HG03432 (cell line): ENCODE data around the gene NCOA1.

Source experiments
- ATAC-seq: cut with Tn5 transposase; IDR thresholded peaks from one replicate; pipeline ENCODE4 v1.9.1; 2021; ENCODE audit warnings: mild to moderate bottlenecking, moderate library complexity; ENCODE audit not compliant: unreplicated experiment

Gene NCOA1

GRCh38 chr2:24621779-24622538, 130.9 kb downstream of the NCOA1 start:
- no peak for ATAC-seq

GRCh38 chr2:24623535-24623934, 132.5 kb downstream of the NCOA1 start:
- no peak for ATAC-seq

DNA sequence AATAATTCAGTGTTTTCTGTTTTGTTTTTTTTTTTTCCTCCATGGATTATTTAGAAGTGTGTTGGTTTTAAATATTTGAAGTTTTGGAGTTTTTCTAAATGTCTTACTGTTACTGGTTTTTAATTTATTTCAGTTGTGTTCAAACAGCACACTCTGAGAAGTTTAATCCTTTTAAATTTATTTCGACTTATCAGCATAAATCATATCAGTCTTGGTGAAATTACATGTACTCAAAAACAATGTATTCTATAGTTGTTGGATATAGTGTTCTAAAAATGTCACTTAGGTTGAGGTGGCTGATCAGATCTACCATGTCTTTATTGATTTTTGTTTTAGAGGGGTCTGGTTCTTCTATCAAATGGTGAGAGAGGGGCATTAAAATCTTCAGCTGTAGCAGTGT, 134.7 kb downstream of the NCOA1 start:
- no peak for ATAC-seq

DNA sequence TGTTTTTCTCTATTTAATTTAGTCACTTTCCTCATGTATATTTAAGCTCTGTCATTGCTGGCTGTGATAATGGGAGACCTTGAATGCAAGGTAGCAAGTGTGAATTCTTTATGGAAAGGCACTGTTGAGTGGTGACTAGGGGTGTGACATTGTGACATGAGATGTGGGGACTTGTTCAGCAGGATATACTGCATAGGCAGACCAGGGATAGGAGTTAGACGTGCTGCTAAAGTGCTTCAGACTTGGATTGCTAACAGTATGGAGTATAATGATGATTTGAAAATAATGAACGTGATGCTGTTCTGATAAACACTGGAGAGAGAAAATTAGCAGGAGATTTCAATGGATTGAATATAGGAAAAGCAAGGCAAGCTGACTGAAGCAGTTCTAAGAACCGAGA, 135.1 kb downstream of the NCOA1 start:
- ATAC-seq: no peak

DNA sequence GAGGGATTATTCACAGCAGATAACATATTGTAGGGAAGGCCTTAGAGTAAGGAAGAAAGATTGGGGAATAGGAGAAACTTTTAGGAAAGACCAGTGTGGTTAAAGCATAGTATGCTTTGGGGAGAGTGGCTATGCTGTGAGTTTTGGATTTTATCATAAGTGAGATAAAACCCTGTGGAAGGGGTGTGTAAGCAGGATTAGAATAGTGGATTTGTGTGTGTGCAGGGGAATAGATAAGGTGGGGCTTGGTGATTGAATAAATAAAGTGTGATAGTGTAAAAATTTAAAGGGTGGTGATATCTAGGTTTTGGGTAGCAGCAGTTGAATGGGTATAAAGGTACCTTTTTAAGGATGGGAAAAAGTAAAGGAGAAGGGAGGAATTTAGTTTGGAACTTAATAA, 137.7 kb downstream of the NCOA1 start:
- no peak for ATAC-seq

GRCh38 chr2:24632172-24632571, 141.1 kb downstream of the NCOA1 start:
- ATAC-seq: no peak

DNA sequence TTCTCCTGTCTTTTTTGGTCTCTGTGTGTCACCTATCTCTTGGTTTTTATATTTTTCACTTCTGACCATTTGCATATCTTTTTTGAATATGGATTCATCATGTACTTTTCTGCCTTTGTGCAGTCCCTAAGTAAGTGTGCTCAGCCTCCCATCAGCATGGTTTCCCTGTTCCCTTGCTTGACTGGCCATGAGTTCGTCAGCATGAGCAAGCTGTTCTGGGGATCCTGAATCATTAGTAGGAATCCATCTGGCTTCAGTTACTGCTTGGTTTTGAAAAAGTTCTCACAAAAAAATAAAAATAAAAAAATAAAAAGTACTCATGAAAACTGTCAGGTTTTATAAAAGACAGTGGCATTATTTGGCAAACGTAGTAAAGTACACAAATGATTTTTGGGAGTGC, 144.1 kb downstream of the NCOA1 start:
- ATAC-seq: no peak

- no peak for ATAC-seq
Observed at GRCh38 chr2:24638568-24638967, 147.5 kb downstream of the NCOA1 start.

DNA sequence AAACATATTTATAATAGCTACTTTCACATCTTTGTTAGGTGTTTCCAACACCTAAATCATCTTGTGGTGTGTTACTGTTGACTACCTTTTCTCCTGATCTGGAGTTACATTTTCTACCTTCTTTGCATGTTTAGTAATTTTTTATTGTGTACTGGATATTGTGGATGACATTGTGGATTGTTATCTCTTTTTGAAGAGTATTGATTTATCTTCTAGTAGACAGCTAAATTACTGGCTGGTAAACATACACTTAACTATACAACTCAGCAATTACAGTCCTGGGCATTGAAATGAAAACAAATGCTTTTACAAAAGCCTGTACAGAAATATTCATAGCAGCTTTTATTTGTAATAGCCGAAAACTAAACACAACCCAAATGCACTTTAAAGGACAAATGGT, 151.3 kb downstream of the NCOA1 start:
- ATAC-seq: no peak

DNA sequence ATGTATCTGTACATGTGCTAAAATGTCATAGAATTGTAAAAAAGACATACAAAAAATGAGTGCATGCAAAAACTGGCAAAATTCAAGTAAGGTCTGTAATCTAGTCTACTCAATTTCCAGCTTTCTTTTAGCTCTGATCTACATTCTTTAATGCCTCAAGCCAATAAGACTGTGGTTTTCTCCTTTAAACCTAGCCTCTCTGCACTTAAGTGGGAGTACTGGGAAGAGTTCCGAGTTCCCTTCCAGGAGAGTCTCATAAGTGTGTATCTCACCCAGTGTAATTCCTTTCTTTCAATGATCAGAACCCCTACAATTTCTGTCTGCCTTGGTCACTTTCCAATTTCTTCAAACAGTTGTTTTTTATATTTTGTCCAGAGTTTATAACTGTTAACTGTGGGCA, 152.0 kb downstream of the NCOA1 start:
- ATAC-seq: no peak

GRCh38 chr2:24644032-24644431, 153.0 kb downstream of the NCOA1 start:
- ATAC-seq: no peak

- ATAC-seq: no peak
Observed at GRCh38 chr2:24650997-24651642, 160.1 kb downstream of the NCOA1 start.

GRCh38 chr2:24651643-24652003, 160.6 kb downstream of the NCOA1 start:
- ATAC-seq: no peak

GRCh38 chr2:24652265-24653182, 161.5 kb downstream of the NCOA1 start:
- ATAC-seq: no peak

DNA sequence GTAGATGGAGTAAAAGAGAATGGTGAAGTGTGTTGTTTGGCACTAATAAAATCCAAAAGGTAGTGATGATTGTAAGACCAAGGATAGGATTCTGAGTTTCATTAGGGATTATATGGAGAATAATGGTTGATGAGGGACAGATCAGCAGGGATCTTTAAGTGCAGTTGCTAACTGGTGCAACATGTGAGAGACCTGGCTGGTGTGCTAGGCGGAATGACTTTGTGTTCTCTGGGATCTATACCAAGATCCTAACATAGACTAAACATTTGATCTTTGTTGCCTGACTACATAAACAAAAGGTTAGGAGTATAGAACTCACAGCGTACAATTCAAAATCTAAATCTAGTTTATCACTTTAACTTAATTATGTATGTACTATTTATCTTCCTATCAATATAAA, 166.8 kb downstream of the NCOA1 start:
- ATAC-seq: no peak

DNA sequence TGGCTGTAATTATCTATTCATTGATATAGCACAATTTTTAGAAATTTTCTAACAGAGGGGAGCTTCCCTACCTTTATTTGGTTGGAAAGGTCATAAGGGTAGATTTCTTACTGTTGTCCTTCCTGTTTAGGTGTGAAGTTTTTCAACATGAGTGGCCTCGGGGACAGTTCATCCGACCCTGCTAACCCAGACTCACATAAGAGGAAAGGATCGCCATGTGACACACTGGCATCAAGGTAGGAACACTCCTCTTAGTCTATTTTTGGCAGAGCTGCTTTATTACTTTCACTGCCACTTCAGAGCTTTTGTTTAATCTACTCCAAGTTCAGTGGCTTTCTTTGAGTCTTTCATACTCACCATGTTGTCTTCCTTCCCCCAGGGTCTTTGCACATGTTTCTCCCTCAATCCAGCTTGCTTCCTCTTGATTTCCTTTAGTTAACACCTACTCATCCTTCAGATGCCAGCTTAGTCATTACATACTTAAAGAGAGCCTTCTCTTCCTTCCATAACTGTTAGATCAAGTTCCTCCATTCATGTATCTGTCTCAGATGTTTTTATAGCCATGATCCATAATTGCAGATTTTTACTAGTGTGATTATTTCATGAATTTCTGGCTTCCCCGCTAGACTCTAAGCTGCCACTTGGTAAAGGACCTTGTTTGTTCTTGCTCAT, 167.6 kb downstream of the NCOA1 start:
- ATAC-seq: no peak

GRCh38 chr2:24659862-24660261, 168.8 kb downstream of the NCOA1 start:
- no peak for ATAC-seq

DNA sequence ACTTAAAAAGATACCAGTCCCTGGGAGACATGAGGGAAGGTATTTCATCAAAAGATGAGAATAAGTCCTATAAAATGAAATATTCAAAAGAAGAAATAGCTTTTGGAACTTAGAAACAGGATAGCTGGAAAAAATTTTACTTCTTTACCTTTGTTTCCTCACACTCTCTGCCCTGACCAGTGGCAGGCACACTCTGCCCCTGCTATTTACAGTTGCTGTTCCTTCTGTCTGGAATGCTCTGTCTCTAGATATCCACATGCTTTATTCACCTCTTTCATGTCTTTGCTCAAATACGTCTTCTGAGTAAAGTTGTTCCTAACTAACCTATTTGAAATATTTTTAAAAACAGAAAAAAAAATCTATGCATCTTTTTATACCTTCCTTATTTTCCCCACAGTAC, 176.5 kb downstream of the NCOA1 start:
- ATAC-seq: no peak

DNA sequence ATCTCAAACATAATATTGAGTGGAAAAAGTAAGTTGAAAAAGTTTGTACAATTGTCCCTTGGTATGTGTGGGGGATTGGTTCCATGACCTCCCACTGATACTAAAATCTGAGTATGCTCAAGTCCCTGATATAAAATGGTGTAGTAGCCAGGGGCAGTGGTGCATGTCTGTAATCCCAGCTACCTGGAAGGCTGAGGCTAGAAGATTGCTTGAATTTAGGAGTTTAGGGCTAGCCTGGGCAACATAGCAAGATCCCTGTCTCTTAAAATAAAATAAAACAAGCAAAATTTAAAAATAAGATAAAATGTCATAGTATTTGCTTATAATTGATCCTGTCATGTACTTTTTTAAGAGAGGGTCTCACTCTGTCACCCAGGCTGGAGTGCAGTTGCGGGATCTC, 180.2 kb downstream of the NCOA1 start:
- ATAC-seq: no peak

- ATAC-seq: no peak
Observed at GRCh38 chr2:24672589-24672988, 181.5 kb downstream of the NCOA1 start.

DNA sequence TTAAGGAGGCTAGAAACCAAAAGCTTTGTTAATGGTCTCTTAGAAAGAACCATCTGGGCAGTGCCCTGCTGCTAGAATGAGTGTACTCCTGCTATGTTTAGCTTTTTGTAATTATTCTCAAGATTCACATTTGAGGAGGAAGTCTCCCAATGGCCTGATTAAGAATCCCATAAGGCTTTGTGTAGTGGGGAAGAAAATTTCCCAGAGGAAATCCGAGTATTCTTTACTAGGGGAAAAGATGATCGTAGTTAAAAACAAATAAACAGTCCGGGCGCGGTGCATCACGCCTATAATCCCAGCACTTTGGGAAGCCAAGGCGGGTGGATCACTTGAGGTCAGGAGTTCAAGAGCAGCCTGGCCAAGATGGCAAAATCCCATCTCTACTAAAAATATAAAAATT, 184.3 kb downstream of the NCOA1 start:
- no peak for ATAC-seq
